Suppressor macrophage treated with lipopolysaccharide for 1 hour (primary cell): ENCODE measurements around the gene NECTIN2.
"Not testable (repeated sequence)": the region's sequence is repeated elsewhere in the genome, so short reads cannot be mapped to it uniquely, and the experiment has no call there.

Source experiments
- DNase-seq, 3 donors: peaks; one replicate each; pipeline ENCODE4 v3.0.0-alpha.2; 2020 to 2022

NECTIN2 gene

DNA sequence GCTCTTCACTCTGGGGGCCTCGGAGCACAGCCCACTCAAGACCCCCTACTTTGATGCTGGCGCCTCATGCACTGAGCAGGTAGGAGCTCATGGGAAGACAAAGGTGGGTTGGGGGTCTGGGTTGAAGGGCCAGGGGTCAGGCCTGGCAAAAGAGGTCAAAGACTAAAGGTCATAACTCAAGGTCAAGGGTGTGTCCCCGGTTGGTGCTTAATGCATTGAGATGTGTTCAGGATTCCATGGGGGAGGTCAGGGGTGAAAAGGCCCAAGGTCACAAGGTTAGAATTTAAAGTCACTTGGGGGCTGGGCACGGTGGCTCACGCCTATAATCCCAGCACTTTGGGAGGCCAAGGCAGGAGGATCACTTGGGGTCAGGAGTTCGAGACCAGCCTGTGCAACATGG lies 40.0 kb downstream of the NECTIN2 start:
- no peak for DNase-seq

DNA sequence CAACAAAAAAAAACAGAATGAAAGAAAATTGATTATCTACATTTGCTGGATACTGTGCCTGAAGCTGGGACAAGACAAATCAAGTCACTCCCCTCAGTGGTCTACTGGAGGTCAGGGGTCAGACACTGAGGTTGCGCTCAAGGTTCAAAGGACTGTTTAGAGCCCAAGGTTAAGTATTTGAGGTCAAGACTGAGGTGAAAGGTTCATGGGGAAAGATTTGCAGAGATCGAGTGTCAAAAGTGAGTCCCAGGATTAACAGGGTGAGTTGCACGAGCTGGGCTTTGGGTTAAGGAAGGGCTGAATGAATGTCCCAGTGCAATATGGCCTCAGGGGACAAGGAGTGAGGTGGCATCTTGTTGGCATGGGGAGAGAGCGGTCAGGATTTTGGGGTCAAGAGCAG lies 41.6 kb downstream of the NECTIN2 start:
- no peak for DNase-seq

DNA sequence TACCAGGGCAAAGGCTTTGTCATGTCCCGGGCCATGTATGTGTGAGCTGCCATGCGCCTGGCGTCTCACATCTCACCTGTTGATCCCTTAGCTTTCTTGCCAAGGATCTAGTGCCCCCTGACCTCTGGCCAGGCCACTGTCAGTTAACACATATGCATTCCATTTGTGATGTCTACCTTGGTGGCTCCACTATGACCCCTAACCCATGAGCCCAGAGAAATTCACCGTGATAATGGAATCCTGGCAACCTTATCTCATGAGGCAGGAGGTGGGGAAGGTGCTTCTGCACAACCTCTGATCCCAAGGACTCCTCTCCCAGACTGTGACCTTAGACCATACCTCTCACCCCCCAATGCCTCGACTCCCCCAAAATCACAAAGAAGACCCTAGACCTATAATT lies 42.2 kb downstream of the NECTIN2 start:
- DNase-seq: not testable (repeated sequence)

DNA sequence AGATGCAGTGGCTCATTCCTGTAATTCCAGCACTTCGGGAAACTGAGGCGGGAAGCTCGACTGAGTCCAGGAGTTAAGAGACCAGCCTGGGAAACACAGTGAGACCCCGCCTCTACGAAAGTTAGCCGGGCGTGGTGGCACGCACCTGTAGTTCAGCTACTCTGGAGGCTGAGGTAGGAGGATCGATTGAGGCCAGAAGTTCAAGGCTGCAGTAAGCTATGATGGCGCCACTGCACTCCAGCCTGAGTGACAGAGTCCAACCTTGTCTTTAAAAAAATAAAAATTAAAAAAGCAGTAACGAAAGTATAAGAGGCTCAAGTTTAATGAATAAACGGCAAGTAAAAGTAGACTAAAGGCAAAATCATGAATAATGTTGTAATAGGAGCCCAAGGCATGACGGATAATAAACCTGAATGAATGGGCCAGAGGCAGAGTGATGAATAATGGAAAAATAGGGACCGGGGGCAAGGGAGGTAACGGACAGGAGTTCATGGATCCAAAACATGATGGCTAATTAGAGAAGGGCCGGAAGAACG lies 43.8 kb downstream of the NECTIN2 start:
- no peak for DNase-seq

DNA sequence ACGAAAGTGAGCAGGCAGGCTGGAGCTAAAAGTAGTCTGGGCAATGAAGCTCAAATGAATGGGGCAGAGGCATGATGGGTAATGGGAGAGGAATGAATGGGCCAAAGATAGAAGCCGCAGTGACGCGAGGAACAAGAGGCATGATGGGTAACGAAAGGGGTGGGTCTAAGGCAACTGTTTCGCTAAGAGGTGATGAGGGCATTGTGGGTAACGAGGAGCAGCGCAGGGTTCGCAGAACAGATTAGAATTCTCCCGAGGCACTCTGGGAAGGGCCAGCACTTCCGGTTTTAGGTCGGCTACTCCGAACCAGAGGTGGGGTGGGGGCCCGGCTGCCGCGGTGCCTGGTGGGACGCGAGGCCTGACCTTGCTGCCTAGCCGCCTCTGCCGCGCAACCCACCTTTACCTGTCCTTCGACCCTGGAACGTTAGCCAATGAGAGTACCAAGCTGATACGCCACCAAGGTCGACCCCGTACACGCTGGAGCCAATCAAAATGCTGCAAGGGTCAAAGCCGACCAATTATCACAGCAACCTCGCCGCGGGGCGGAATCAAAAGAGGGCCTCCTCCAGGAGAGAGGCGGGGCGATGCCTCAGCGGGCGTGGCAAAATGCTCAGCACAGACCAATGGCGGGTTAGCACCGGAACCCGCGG lies 44.4 kb downstream of the NECTIN2 start:
- DNase-seq: peak in 2 of 3 donors; percentile 100

DNA sequence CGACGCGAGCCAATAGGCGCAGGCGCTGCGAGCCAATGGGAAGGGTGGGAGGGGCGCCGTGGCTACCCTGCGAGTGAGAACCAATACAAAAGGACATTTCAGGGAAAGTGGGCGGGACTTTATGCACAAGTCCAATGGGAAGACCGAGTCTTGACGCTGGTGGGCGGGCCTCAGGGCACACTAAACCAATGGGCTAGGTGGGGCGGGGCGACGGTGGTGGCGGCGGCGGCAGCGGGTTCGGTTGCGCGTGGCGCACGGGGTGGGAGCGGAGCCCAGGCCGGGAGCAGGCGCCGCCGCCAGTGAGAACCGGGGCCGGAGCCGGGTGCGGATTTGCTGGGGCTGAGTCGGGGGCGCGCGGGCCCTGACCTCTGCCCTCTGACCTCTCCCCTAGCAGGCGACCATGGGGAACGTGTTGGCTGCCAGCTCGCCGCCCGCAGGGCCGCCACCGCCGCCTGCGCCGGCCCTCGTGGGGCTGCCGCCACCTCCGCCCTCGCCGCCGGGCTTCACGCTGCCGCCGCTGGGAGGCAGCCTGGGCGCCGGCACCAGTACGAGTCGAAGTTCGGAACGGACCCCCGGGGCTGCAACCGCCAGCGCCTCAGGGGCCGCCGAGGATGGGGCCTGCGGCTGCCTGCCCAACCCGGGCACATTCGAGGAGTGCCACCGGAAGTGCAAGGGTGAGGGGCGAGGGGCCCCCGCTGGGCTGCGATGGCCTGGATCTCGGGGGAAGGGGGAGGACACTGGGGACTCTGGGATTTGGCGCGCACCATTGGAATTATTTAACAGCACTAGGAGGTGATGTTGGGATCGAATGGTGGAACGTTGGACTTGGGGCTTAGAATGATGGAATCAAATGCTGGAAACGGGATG lies 45.2 kb downstream of the NECTIN2 start, which contains the start of gene TOMM40:
Gene TOMM40 (plus strand): TSS at position 239 of the 867 bp plus-strand sequence. CDS start 162 bp downstream, at position 401.
- peak in 1 of 3 donors; percentile 100 for DNase-seq

DNA sequence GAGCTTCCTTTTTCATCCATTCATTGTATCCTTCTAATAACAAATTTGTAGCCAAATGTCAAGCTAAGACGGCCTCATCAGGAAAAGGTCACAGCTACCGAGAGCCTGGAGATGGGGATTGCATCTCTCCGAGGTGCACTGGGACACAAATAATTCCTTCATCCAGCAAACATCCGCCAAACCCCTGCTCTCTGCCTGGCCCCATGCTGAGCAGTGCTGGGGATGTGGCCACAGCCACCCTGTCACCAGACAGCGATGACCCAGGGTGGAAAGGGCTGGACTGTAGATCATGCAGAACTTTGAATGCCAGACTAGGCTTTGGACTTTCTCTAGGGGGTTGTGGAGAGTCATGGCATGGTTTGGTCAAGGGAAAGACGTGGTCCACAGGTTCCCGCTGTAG lies 46.8 kb downstream of the NECTIN2 start:
- DNase-seq: no peak

DNA sequence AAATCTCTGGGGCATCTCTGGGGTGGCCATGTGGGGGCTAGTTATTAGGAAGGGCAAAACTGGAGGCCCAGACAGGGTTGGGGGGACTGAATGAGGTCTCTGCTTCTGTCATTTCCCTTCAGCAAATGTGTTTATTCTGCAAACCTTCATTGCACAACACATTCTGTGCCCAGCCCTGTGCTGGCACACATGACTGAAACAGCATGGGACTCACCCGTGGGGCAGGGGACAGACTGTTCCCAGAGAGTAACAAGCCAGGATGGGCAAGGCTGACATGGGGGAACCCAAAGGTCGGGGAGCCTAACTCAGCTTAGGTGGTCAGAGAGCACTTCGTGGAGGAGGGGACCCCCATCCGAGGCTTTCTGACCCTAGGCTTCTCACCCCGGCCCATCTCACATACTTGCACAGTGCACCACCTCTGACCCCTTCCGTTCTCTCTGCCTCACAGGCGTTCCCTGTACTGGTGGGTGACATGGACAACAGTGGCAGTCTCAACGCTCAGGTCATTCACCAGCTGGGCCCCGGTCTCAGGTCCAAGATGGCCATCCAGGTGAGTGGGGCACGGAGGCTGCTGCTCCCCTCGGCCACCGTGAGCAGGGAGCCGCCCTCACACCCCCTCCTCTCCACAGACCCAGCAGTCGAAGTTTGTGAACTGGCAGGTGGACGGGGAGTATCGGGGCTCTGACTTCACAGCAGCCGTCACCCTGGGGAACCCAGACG lies 47.4 kb downstream of the NECTIN2 start:
- DNase-seq: no peak

DNA sequence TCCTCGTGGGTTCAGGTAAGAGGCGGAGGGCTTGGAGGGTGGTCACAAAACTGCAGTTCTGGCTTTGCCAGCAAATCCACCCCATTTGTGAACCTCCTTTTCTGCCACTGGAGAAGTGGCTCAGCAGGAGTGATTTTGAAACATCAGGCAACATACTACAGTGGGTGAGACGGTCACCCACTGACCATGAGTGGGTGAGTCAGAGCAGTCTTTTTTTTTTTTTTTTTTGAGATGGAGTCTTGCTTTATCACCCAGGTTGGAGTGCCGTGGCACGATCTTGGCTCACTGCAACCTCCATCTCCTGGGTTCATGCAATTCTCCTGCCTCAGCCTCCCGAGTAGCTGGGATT lies 47.9 kb downstream of the NECTIN2 start:
- DNase-seq: peak; percentile 59 to 64 (median 60)

DNA sequence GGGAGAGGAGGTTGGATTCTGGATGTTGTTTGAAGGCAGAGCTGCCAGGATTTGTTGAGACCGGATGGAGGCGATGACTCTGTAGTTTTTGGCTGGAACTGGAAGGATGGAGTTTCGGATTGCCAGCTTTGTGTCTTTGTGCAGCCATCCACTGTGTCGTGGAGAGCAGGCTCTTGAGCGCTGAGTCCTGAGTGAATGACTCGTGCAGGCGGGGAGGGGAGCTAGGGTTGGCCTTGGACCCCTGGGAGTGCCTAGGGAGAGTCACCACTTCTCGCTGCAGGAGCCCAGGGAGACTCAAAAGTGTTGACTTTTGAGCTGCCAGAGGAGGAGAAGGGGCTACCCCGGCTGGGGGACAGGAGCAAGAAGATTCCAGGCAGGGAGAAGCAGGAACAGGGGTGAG lies 48.8 kb downstream of the NECTIN2 start:
- no peak for DNase-seq

DNA sequence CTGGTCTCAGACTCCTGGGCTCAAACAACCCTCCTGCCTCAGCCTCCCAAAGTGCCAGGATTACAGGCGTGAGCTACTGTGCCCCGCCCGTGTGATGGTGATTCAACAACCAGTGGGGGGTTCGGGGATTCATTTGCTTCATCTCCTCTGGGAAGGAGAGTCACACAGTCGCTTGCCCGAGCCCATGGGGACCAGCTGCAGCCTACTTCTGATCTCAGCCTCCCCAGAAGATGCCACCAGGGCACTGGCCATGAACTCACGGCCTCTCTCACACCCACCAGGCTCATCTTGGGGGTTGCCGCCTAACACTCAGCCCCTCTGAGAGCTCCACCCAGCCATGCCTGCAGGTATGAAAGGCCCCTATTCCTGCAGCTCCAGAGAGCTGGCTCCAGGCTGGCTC lies 51.7 kb downstream of the NECTIN2 start:
- DNase-seq: no peak

DNA sequence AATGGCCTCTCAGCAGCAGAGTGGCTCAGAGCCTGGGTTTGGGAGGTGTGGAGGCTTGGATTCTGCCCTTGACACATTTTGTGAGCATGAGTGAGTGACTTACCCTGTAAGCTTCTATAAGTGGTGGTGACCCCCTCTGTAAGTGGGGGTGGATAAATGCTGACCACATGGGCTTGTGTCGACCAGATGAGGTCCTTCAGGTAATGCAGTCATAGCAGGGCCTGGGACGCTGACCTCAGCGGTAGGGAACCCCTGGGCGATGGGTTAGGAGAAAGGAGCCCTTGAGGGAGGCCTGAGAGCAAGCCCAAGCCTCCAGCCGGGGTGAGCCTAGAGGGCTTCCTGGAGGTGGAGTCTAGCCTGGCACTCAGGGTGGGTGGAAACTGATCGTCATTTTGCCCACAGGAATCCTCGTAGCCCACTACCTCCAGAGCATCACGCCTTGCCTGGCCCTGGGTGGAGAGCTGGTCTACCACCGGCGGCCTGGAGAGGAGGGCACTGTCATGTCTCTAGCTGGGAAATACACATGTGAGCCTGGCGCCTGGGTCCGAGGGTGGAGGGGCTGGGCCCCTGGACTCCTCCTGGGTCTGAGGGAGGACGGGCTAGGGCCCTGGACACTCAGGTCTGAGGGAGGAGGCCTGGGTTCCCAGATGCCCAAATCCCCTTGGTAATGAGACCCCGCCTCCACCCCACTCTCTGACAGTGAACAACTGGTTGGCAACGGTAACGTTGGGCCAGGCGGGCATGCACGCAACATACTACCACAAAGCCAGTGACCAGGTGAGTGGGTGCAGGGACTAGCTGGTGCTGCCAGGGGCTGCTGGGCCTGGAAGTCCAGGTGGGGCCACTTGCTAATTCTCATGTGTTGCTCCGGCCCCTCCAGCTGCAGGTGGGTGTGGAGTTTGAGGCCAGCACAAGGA lies 54.5 kb downstream of the NECTIN2 start:
- DNase-seq: no peak

DNA sequence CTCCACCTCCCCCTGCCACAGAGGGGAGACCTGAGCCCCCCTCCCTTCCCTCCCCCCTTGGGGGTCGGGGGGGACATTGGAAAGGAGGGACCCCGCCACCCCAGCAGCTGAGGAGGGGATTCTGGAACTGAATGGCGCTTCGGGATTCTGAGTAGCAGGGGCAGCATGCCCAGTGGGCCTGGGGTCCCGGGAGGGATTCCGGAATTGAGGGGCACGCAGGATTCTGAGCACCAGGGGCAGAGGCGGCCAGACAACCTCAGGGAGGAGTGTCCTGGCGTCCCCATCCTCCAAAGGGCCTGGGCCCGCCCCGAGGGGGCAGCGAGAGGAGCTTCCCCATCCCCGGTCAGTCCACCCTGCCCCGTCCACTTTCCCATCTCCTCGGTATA lies 57.1 kb downstream of the NECTIN2 start:
- no peak for DNase-seq

DNA sequence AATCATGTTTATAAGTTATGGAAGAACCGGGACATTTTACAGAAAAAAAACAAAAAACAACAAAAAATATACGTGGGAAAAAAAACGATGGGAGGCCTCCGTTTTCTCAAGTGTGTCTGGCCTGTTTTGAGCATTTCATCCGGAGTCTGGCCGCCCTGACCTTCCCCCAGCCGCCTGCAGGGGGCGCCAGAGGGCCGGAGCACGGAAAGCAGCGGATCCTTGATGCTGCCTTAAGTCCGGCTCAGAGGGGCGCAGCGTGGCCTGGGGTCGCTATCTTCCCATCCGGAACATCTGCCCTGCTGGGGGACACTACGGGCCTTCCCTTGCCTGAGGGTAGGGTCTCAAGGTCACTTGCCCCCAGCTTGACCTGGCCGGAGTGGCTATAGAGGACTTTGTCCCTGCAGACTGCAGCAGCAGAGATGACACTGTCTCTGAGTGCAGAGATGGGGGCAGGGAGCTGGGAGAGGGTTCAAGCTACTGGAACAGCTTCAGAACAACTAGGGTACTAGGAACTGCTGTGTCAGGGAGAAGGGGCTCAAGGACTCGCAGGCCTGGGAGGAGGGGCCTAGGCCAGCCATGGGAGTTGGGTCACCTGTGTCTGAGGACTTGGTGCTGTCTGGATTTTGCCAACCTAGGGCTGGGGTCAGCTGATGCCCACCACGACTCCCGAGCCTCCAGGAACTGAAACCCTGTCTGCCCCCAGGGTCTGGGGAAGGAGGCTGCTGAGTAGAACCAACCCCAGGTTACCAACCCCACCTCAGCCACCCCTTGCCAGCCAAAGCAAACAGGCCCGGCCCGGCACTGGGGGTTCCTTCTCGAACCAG lies 57.7 kb downstream of the NECTIN2 start:
- DNase-seq: peak; percentile 67 to 83 (median 77)

DNA sequence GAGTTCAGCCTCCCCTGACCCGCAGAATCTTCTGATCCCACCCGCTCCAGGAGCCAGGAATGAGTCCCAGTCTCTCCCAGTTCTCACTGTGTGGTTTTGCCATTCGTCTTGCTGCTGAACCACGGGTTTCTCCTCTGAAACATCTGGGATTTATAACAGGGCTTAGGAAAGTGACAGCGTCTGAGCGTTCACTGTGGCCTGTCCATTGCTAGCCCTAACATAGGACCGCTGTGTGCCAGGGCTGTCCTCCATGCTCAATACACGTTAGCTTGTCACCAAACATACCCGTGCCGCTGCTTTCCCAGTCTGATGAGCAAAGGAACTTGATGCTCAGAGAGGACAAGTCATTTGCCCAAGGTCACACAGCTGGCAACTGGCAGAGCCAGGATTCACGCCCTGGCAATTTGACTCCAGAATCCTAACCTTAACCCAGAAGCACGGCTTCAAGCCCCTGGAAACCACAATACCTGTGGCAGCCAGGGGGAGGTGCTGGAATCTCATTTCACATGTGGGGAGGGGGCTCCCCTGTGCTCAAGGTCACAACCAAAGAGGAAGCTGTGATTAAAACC lies 58.4 kb downstream of the NECTIN2 start:
- DNase-seq: no peak

DNA sequence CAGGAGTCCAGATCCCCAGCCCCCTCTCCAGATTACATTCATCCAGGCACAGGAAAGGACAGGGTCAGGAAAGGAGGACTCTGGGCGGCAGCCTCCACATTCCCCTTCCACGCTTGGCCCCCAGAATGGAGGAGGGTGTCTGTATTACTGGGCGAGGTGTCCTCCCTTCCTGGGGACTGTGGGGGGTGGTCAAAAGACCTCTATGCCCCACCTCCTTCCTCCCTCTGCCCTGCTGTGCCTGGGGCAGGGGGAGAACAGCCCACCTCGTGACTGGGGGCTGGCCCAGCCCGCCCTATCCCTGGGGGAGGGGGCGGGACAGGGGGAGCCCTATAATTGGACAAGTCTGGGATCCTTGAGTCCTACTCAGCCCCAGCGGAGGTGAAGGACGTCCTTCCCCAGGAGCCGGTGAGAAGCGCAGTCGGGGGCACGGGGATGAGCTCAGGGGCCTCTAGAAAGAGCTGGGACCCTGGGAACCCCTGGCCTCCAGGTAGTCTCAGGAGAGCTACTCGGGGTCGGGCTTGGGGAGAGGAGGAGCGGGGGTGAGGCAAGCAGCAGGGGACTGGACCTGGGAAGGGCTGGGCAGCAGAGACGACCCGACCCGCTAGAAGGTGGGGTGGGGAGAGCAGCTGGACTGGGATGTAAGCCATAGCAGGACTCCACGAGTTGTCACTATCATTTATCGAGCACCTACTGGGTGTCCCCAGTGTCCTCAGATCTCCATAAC lies 59.5 kb downstream of the NECTIN2 start, which contains the start of gene APOE:
Gene APOE (plus strand): TSS at position 360 of the 724 bp plus-strand sequence. CDS start 829 bp downstream, outside the sequence.
- peak; percentile 40 to 73 (median 46) for DNase-seq

DNA sequence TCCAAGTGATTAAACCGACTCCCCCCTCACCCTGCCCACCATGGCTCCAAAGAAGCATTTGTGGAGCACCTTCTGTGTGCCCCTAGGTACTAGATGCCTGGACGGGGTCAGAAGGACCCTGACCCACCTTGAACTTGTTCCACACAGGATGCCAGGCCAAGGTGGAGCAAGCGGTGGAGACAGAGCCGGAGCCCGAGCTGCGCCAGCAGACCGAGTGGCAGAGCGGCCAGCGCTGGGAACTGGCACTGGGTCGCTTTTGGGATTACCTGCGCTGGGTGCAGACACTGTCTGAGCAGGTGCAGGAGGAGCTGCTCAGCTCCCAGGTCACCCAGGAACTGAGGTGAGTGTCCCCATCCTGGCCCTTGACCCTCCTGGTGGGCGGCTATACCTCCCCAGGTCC lies 61.5 kb downstream of the NECTIN2 start:
- no peak for DNase-seq

DNA sequence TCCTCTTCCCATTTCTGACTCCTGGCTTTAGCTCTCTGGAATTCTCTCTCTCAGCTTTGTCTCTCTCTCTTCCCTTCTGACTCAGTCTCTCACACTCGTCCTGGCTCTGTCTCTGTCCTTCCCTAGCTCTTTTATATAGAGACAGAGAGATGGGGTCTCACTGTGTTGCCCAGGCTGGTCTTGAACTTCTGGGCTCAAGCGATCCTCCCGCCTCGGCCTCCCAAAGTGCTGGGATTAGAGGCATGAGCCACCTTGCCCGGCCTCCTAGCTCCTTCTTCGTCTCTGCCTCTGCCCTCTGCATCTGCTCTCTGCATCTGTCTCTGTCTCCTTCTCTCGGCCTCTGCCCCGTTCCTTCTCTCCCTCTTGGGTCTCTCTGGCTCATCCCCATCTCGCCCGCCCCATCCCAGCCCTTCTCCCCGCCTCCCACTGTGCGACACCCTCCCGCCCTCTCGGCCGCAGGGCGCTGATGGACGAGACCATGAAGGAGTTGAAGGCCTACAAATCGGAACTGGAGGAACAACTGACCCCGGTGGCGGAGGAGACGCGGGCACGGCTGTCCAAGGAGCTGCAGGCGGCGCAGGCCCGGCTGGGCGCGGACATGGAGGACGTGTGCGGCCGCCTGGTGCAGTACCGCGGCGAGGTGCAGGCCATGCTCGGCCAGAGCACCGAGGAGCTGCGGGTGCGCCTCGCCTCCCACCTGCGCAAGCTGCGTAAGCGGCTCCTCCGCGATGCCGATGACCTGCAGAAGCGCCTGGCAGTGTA lies 62.2 kb downstream of the NECTIN2 start:
- no peak for DNase-seq

DNA sequence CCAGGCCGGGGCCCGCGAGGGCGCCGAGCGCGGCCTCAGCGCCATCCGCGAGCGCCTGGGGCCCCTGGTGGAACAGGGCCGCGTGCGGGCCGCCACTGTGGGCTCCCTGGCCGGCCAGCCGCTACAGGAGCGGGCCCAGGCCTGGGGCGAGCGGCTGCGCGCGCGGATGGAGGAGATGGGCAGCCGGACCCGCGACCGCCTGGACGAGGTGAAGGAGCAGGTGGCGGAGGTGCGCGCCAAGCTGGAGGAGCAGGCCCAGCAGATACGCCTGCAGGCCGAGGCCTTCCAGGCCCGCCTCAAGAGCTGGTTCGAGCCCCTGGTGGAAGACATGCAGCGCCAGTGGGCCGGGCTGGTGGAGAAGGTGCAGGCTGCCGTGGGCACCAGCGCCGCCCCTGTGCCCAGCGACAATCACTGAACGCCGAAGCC lies 62.8 kb downstream of the NECTIN2 start:
- DNase-seq: no peak
